HG02678 (cell line): ENCODE results near the gene PRMT2.
"Not testable (repeated sequence)": the region's sequence is repeated elsewhere in the genome, so short reads cannot be mapped to it uniquely, and the experiment has no call there.

Experiments
- ATAC-seq: cut with Tn5 transposase; IDR thresholded peaks from one replicate; pipeline ENCODE4 v1.9.1; 2021; ENCODE audit warnings: mild to moderate bottlenecking, moderate library complexity; ENCODE audit not compliant: unreplicated experiment

Gene PRMT2

DNA sequence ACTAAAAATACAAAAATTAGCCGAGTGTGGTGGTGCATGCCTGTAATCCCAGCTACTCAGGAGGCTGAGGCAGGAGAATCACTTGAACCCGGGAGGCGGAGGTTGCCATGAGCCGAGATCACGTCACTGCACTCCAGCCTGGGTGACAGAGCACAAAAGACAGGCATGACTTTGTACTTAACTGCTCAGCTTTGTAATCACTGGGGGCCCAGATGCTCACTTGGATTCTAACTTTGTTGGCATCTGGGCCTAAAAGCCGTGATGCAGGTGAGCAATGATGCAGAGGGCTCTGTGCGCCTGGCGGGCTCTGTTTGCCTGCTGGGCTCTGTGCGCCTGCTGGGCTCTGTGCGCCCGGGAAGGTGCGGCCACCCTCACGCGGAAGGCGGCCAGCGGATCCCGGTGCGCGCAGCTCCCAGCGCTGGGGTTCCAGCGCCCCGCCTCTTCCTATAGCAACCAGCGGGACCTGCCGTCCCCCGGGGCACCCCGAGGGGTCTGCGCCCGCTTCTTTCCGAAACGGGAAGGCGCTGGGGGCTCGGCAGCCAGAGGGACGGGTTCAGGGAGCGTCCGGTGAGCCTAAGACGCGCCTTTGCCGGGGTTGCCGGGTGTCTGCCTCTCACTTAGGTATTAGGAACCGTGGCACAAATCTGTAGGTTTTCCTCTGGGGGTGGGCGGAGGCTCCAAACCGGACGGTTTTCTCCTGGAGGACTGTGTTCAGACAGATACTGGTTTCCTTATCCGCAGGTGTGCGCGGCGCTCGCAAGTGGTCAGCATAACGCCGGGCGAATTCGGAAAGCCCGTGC is 31.7 kb downstream of the PRMT2 start:
- ATAC-seq, result no peak

GRCh38 chr21:46667741-46668380 is 32.4 kb downstream of the PRMT2 start:
- ATAC-seq, result no peak

- no peak for ATAC-seq
Observed at GRCh38 chr21:46668381-46668780, 32.9 kb downstream of the PRMT2 start.

DNA sequence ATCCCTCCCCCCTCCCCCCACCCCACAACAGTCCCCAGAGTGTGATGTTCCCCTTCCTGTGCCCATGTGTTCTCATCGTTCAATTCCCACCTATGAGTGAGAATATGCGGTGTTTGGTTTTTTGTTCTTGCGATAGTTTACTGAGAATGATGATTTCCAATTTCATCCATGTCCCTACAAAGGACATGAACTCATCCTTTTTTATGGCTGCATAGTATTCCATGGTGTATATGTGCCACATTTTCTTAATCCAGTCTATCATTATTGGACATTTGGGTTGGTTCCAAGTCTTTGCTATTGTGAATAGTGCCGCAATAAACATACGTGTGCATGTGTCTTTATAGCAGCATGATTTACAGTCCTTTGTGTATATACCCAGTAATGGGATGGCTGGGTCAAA is 33.4 kb downstream of the PRMT2 start:
- not testable (repeated sequence) for ATAC-seq

GRCh38 chr21:46674430-46675007 is 39.0 kb downstream of the PRMT2 start:
- no peak for ATAC-seq

DNA sequence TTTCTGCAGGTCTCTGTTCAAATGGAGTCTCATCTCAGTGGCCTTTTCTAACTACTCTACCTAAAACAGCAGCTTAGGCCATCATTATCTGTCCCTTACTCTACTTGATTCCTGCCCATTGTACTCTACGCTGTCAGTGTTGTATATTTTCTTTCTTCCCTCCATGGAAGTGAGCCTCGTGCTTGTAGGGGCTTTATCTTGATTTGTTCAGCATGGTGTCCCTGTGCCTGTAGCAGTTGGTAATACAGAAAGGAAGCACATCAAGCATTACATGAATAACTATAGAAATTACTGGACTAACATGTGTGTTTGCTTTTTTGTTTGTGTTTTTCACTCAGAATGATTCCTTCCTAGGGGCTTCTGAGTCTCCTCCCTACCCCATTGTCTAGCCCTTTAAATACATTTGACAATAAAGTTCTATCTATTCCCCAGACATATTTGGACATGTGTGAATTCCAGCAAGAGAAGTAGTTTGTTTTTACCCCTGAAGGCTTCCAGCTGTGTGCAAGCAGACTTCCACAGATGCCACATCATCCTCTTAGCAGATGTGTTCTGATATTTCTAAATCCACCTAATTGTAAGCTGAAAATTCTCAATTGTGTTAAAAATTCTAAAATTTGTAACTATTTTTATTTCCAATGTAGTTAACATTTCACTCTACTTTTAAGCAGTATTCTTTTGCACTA is 40.3 kb downstream of the PRMT2 start:
- no peak for ATAC-seq

- ATAC-seq, result not testable (repeated sequence)
Observed at GRCh38 chr21:46676542-46676941, 41.1 kb downstream of the PRMT2 start.

DNA sequence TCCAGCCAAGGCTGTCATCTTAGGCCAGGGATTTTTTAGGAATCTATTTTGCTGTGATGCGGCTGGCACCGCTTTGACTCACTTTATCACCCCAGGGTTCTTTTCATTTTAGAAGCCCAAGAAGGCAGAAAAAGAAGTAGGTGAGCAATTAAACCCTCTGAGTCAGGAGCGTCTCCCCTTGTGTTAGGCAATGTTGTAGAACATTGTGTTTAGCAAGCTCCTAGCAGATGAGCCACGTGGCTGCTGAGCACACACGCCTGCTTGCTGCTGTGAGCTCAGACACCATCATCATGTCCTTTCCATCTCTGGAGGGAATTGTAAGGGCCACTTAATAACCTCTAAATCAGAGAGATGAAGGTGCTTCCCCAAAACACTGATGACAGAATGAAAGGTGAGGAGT is 46.1 kb downstream of the PRMT2 start:
- not testable (repeated sequence) for ATAC-seq

- not testable (repeated sequence) for ATAC-seq
Observed at GRCh38 chr21:46698652-46699051, 63.2 kb downstream of the PRMT2 start.

GRCh38 chr21:46699104-46699503 is 63.6 kb downstream of the PRMT2 start:
- ATAC-seq, result not testable (repeated sequence)
